ENCODE measurements around the gene SORBS1.

SORBS1 gene

GRCh38 chr10:95565336-95565735 lies 4.2 kb upstream of the SORBS1 start:
- DNase-seq (ENCODE audit: low read depth): no peak

GRCh38 chr10:95564291-95564690 lies 3.1 kb upstream of the SORBS1 start:
- no peak for DNase-seq (ENCODE audit: low read depth)

GRCh38 chr10:95562341-95562965 lies 1.3 kb upstream of the SORBS1 start:
- no peak for DNase-seq (ENCODE audit: low read depth)

GRCh38 chr10:95561864-95562177 lies 650 bp upstream of the SORBS1 start:
- DNase-seq (ENCODE audit: low read depth): no peak

GRCh38 chr10:95560278-95561176 lies 644 bp downstream of the SORBS1 start:
- peak; percentile 17 for DNase-seq (ENCODE audit: low read depth)

GRCh38 chr10:95559896-95560277 lies 1.3 kb downstream of the SORBS1 start:
- DNase-seq (ENCODE audit: low read depth): no peak

- DNase-seq (ENCODE audit: low read depth): no peak
Observed at GRCh38 chr10:95559471-95559870, 1.7 kb downstream of the SORBS1 start.

- no peak for DNase-seq (ENCODE audit: low read depth)
Observed at GRCh38 chr10:95558593-95559320, 2.4 kb downstream of the SORBS1 start.

GRCh38 chr10:95556994-95557767 lies 4.0 kb downstream of the SORBS1 start:
- no peak for DNase-seq (ENCODE audit: low read depth)

GRCh38 chr10:95553674-95554073 lies 7.5 kb downstream of the SORBS1 start:
- no peak for DNase-seq (ENCODE audit: low read depth)

GRCh38 chr10:95552679-95553342 lies 8.4 kb downstream of the SORBS1 start:
- no peak for DNase-seq (ENCODE audit: low read depth)

- DNase-seq (ENCODE audit: low read depth): no peak
Observed at GRCh38 chr10:95550073-95550672, 11.0 kb downstream of the SORBS1 start.

- DNase-seq (ENCODE audit: low read depth): no peak
Observed at GRCh38 chr10:95547791-95548435, 13.3 kb downstream of the SORBS1 start.

- no peak for DNase-seq (ENCODE audit: low read depth)
Observed at GRCh38 chr10:95547197-95547596, 14.0 kb downstream of the SORBS1 start.

- DNase-seq (ENCODE audit: low read depth): no peak
Observed at GRCh38 chr10:95545981-95546380, 15.2 kb downstream of the SORBS1 start.

GRCh38 chr10:95544783-95545500 lies 16.2 kb downstream of the SORBS1 start:
- no peak for DNase-seq (ENCODE audit: low read depth)

- DNase-seq (ENCODE audit: low read depth): no peak
Observed at GRCh38 chr10:95543459-95543858, 17.7 kb downstream of the SORBS1 start.

GRCh38 chr10:95542761-95543160 lies 18.4 kb downstream of the SORBS1 start:
- no peak for DNase-seq (ENCODE audit: low read depth)

GRCh38 chr10:95542330-95542729 lies 18.8 kb downstream of the SORBS1 start:
- DNase-seq (ENCODE audit: low read depth): no peak

GRCh38 chr10:95540514-95541052 lies 20.6 kb downstream of the SORBS1 start:
- no peak for DNase-seq (ENCODE audit: low read depth)
